Esophagus squamous epithelium (tissue), 5 donors: Measurements from ENCODE around the gene ABHD6. TPM values are rescaled to one million over a fixed set of nuclear protein-coding genes. Genes with fewer than 3 reads are reported as not detected.

Experiments used
- DNase-seq: peaks from one replicate; lab custom pipeline; 2025; lab: John Stamatoyannopoulos, UW
- H3K27ac ChIP-seq, 4 donors: fragments of 200-600 bp; sonication (generic); one replicate each; pipeline ENCODE4 v1.5.1; 2016 to 2019; ENCODE audit warnings: mild to moderate bottlenecking in 1 of 4
- H3K27me3 ChIP-seq, 4 donors: fragments of 200-600 bp; sonication (generic); 1 replicate in 3 of 4; 2 replicates in 1 of 4; pipeline versions ENCODE4 v1.5.1 to v1.6.0; 2017 to 2021; ENCODE audit warnings: antibody characterized with exemption in 1 of 4
- H3K36me3 ChIP-seq, 3 donors: fragments of 200-600 bp; sonication (generic); one replicate each; pipeline ENCODE4 v1.5.1; 2016 to 2019
- H3K4me1 ChIP-seq, 3 donors: fragments of 200-600 bp; sonication (generic); one replicate each; pipeline ENCODE4 v1.5.1; 2017 to 2019
- H3K4me3 ChIP-seq, 4 donors: fragments of 200-600 bp; sonication (generic); 1 replicate in 3 of 4; 2 replicates in 1 of 4; pipeline ENCODE4 v1.5.1; 2016 to 2019; ENCODE audit warnings: mild to moderate bottlenecking in 2 of 4, moderate library complexity in 1 of 4
- H3K9me3 ChIP-seq, 3 donors: fragments of 200-600 bp; sonication (generic); one replicate each; pipeline ENCODE4 v1.5.1; 2016 to 2019
- POLR2A ChIP-seq, 4 donors: fragments of 450-650 bp; IDR thresholded peaks; one replicate each; pipeline ENCODE4 v1.6.1; 2017; ENCODE audit warnings: antibody characterized with exemption in 4 of 4, mild to moderate bottlenecking in 4 of 4, moderate library complexity in 3 of 4
- WGBS, 2 donors: methylation state at CpG; one replicate each; pipeline ENCODE4 v1.1.5; 2018; 5-methylcytosine and 5-hydroxymethylcytosine counted together
- intact Hi-C: fragments of 100-400 bp; cut with DNase I; formaldehyde crosslinking; loops from one replicate; pipeline ENCODE4 v1.15.0; 2022
- total RNA-seq, 4 donors: library from RNA; depleted of rRNA; stranded (reverse); fragments of >200 nt; gene quantifications; one replicate each; pipeline ENCODE4 v1.1.0, GENCODE V29; 2016
- TF ChIP-seq, protein P1 (sequence below), 6 experiments: fragments of 450-650 bp in 4 of 6; fragments of 200-600 bp in 2 of 6; sonication (generic) in 2 of 6; IDR thresholded peaks; one replicate each; pipeline ENCODE4 v1.5.1; 2016 to 2019; ENCODE audit warnings: antibody characterized with exemption in 6 of 6, mild to moderate bottlenecking in 4 of 6, moderate library complexity in 4 of 6
- donor health status: DM: yes; HTN: yes; CAD: no.

Gene ABHD6
- total RNA-seq, 4 donors from 2014 or later = 5.8 to 16.5 (median 8.9) TPM

DNA sequence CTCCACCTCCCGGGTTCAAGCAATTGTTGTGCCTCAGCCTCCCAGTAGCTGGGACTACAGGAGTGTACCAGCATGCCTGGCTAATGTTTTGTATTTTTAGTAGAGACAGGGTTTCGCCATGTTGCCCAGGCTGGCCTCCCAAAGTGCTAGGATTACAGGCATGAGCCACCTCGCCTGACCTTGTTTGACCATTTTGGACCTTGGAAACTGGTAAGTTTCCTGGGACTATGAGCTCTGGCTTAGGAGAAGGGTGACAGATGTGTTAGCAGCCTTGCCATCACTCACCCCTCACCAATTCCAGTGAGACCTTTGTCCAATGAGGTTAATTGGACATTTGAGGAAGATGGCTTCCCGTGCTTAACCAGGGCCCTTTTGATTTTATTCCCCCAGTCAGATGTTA, 46.7 kb upstream of the ABHD6 start:
- no peak for DNase-seq
- TF ChIP-seq, protein P1, sequence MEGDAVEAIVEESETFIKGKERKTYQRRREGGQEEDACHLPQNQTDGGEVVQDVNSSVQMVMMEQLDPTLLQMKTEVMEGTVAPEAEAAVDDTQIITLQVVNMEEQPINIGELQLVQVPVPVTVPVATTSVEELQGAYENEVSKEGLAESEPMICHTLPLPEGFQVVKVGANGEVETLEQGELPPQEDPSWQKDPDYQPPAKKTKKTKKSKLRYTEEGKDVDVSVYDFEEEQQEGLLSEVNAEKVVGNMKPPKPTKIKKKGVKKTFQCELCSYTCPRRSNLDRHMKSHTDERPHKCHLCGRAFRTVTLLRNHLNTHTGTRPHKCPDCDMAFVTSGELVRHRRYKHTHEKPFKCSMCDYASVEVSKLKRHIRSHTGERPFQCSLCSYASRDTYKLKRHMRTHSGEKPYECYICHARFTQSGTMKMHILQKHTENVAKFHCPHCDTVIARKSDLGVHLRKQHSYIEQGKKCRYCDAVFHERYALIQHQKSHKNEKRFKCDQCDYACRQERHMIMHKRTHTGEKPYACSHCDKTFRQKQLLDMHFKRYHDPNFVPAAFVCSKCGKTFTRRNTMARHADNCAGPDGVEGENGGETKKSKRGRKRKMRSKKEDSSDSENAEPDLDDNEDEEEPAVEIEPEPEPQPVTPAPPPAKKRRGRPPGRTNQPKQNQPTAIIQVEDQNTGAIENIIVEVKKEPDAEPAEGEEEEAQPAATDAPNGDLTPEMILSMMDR (IDR thresholded peaks at IDR 0.05) = no peak
- TF ChIP-seq POLR2A (IDR thresholded peaks at IDR 0.05) = no peak
- WGBS, 2 donors = 75 to 92% methylated on average over 3 to 4 of the region's 4 CpGs
- Histone ChIP-seq H3K4me3 (no peak overlapping the region), H3K27me3 (no peaks in the 10 kb centered on the region), H3K9me3 (no peaks in the 10 kb centered on the region), H3K27ac (no peak overlapping the region), H3K36me3 (no peaks in the 10 kb centered on the region), H3K4me1 (peaks cover 0 to 24% (median 15%) of the 10 kb centered on the region in 3 donors)
- intact Hi-C loops = no loop called here

DNA sequence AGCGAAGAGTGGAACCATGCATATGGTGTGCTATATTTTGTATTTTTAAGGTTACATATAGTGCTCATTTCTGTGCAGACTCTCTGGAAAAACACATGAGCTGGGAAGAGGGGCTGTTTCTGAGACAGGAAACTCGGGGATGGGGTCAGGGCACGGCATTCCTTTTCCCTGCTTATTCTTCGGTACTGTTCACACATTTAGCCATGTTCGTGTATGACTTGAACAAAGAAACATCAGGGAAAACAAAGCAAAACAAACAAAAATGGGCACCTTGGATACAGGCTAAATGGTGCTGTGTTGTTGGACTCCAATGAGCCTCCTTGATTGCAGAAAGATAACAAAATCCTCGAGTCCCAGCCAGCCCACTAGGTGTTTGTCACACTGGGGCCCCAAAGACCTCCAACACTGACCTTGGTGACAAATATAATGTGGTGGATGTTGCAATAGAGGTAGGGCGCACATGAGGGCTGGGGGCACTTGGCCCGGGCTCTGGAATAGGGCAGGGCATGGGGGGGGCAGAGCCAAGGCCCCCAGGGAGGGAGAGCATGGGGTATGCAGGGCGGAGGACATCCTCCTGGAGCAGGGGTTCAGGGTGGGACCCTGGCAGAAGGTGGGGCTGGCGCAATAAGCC, 46.1 kb upstream of the ABHD6 start:
- no peak for DNase-seq
- peaks cover 0 to 24% (median 15%) of the 10 kb centered on the region in 3 donors for H3K4me1 ChIP-seq
- TF ChIP-seq, protein P1 (IDR thresholded peaks at IDR 0.05) = no peak
- TF ChIP-seq POLR2A (IDR thresholded peaks at IDR 0.05) = no peak
- no peak overlapping the region for H3K27ac ChIP-seq
- no peaks in the 10 kb centered on the region for H3K36me3 ChIP-seq
- no peak overlapping the region for H3K4me3 ChIP-seq
- intact Hi-C loops = no loop called here
- H3K27me3 ChIP-seq = no peaks in the 10 kb centered on the region
- 69 to 76% methylated on average over 10 of the region's 10 CpGs for WGBS, 2 donors
- H3K9me3 ChIP-seq = no peaks in the 10 kb centered on the region

DNA sequence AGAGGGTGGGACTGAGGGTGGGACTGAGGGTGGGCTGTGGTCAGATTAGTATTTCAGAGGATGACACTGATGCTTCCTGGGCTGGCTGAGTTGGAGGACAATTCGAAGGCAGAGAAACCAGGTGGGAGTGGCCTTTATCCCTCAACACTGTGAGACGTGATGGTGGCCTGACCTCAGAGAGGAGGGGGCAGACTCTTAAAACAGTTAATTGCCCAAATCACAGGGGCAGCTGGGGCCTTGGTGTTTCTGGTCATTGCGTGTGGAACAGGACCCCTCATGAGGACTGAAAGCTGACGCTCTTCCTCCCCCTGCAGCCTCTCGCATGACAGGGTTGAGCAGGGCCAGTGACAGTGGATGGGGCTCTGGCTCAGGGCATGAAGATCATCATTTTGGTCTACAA, 45.5 kb upstream of the ABHD6 start:
- DNase-seq = no peak
- Histone ChIP-seq H3K4me1 (peaks cover 0 to 24% (median 15%) of the 10 kb centered on the region in 3 donors), H3K4me3 (no peak overlapping the region), H3K27ac (no peak overlapping the region), H3K9me3 (no peaks in the 10 kb centered on the region), H3K36me3 (no peaks in the 10 kb centered on the region), H3K27me3 (no peaks in the 10 kb centered on the region)
- 75 to 81% methylated on average over 4 of the region's 5 CpGs for WGBS, 2 donors
- intact Hi-C loops = no loop called here
- TF ChIP-seq, protein P1 (IDR thresholded peaks at IDR 0.05) = no peak
- no peak for TF ChIP-seq POLR2A (IDR thresholded peaks at IDR 0.05)

DNA sequence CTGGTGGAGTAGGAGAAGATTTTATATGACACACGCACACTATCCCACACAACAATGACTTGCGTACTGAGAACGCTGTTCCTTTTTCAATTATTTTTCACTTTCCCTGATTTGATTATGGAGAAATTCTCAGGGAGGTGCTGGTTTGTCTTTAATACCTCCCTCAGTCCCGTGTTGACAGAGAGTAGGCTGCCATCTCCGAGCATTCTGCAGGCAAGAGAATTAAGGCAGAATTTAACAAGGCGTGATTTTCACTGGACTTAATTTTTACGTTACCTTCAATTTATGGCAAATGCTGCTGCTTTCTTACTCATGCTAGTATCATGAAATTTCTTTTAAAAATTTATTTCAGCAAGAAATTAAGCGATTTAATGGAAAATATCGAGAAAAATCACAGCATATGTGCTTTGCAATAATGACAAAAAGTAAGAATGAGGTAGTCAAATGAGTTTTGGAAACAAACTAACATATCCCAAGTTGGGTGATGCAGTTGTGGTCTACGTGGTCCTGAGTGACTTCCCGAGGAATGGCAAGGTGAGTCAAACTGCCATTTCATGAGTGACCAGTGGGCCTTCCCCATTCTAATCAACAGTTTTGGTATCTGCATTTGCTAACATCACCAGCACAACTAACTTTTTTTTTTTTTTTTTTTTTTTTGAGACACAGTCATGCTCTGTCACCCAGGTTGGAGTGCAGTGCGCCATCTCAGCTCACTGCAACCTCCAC, 43.7 kb upstream of the ABHD6 start:
- Histone ChIP-seq H3K4me1 (peaks cover 0 to 25% (median 10%) of the 10 kb centered on the region in 3 donors), H3K27me3 (no peaks in the 10 kb centered on the region), H3K4me3 (no peak overlapping the region), H3K27ac (no peak overlapping the region), H3K36me3 (no peaks in the 10 kb centered on the region), H3K9me3 (no peaks in the 10 kb centered on the region)
- WGBS, 2 donors = 92% methylated on average over 12 of the region's 12 CpGs
- intact Hi-C loops = no loop called here
- no peak for DNase-seq
- TF ChIP-seq, protein P1 (IDR thresholded peaks at IDR 0.05) = no peak
- no peak for TF ChIP-seq POLR2A (IDR thresholded peaks at IDR 0.05)

DNA sequence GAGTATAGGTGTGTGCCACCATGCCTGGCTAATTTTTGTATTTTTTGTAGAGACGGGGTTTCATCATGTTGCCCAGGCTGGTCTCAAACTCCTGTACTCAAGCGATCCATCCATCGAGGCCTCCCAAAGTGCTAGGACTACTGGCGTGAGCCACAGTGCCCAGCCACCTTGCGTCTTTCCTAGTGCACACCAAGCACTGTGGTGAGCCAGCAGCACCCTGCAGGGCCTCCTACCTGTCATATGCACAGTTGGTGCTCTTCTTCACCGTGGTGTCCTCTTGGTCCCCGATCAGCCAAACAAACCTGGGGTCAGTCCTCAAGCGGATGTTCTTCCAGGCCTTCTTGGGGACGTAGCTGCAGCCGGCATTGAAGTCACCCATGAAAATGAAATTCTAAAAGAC, 40.0 kb upstream of the ABHD6 start:
- intact Hi-C loops = no loop called here
- no peak overlapping the region for H3K4me3 ChIP-seq
- no peaks in the 10 kb centered on the region for H3K27me3 ChIP-seq
- no peaks in the 10 kb centered on the region for H3K36me3 ChIP-seq
- DNase-seq = no peak
- H3K4me1 ChIP-seq = peaks cover 8 to 43% (median 20%) of the 10 kb centered on the region in 3 donors
- peak overlapping the region in 3 of 4 donors; percentile 55 to 74 (median 63) for H3K27ac ChIP-seq
- TF ChIP-seq POLR2A (IDR thresholded peaks at IDR 0.05) = no peak
- TF ChIP-seq, protein P1 (IDR thresholded peaks at IDR 0.05) = no peak
- 90 to 92% methylated on average over 2 to 10 of the region's 10 CpGs for WGBS, 2 donors
- H3K9me3 ChIP-seq = no peaks in the 10 kb centered on the region
